ENCODE measurements around the gene IFITM2.

DNA sequence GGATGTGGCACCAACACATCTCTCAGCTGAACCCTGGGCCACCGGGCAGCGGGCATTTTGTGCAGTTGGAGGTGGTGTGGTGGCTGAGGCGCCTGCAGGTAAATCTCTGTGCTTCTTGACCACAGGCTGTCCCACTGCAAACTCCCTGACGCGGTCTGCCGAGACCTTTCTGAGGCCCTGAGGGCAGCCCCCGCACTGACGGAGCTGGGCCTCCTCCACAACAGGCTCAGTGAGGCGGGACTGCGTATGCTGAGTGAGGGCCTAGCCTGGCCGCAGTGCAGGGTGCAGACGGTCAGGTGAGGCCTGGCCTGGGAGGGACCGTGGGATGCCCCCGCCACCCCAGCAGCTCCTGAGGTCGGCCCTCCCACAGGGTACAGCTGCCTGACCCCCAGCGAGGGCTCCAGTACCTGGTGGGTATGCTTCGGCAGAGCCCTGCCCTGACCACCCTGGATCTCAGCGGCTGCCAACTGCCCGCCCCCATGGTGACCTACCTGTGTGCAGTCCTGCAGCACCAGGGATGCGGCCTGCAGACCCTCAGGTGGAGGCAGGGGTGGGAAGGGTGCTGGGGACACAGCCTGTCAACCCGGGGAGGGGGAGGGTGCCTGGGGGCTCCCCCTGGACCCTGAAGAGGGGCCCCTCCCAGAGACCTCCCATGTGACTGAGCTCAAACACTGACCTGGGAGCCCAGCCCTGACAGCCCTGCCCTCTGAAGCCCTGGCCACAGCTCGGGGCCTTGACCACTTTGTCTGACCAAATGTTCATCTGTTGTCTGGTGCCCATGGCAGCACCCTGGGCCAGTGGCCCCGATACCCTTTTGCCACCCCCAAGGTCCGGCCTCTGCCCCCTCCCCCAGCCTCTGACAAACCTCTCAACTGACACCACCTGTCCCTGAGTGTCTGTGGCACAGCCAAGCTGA is 23.3 kb upstream of the IFITM2 start:
- TF ChIP-seq, protein P1, sequence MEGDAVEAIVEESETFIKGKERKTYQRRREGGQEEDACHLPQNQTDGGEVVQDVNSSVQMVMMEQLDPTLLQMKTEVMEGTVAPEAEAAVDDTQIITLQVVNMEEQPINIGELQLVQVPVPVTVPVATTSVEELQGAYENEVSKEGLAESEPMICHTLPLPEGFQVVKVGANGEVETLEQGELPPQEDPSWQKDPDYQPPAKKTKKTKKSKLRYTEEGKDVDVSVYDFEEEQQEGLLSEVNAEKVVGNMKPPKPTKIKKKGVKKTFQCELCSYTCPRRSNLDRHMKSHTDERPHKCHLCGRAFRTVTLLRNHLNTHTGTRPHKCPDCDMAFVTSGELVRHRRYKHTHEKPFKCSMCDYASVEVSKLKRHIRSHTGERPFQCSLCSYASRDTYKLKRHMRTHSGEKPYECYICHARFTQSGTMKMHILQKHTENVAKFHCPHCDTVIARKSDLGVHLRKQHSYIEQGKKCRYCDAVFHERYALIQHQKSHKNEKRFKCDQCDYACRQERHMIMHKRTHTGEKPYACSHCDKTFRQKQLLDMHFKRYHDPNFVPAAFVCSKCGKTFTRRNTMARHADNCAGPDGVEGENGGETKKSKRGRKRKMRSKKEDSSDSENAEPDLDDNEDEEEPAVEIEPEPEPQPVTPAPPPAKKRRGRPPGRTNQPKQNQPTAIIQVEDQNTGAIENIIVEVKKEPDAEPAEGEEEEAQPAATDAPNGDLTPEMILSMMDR (IDR thresholded peaks at IDR 0.05) = no peak
- no peak for TF ChIP-seq EP300 (IDR thresholded peaks at IDR 0.05)
